ENCODE measurements around the gene PLEKHA7. TPM values are rescaled to one million over a fixed set of nuclear protein-coding genes. Genes with fewer than 3 reads are reported as not detected.
"Not testable (repeated sequence)": the region's sequence is repeated elsewhere in the genome, so short reads cannot be mapped to it uniquely, and the experiment has no call there.

Gene PLEKHA7
- total RNA-seq, 1 donor from 2014 or later: 15.6 TPM

DNA sequence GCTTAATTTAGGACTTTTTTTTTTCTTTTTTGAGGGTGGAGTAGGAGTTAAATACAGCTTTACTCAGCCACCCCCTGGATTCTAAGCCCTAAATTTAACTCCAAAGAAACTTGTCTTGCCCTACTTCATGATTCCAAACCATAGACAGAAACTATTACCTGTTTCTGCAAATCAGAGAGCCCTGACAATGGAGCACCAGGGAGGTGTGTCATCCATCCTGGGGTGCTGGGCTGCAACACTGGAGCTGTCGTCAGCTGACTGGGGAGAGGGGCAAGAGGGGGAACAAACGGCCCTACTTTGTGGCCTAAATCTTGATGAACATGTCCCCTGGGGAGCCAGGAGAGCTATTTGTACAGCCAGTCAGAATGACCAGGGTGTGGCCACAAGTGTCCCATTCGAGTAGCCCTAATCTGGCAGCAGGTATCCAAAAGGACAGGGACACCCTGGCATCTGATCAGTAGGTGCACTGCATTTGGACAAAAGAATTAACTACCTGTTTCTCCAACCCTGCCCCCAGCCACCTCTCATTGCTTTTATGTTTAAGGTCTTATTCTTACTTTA is 50.8 kb downstream of the PLEKHA7 start:
- Mint-ChIP-seq H3K9me3 (ENCODE audit: unreplicated experiment) (no peaks in the 10 kb centered on the region), H3K4me1 (ENCODE audit: unreplicated experiment) (peaks cover 5% of the 10 kb centered on the region), H3K4me3 (ENCODE audit: unreplicated experiment) (no peak overlapping the region), H3K36me3 (ENCODE audit: unreplicated experiment) (peaks cover 2% of the 10 kb centered on the region), H3K27me3 (ENCODE audit: unreplicated experiment) (no peaks in the 10 kb centered on the region), H3K27ac (ENCODE audit: unreplicated experiment) (no peak overlapping the region)
- DNase-seq (ENCODE audit: extremely low spot score, unreplicated experiment): no peak
- TF ChIP-seq, protein P1, sequence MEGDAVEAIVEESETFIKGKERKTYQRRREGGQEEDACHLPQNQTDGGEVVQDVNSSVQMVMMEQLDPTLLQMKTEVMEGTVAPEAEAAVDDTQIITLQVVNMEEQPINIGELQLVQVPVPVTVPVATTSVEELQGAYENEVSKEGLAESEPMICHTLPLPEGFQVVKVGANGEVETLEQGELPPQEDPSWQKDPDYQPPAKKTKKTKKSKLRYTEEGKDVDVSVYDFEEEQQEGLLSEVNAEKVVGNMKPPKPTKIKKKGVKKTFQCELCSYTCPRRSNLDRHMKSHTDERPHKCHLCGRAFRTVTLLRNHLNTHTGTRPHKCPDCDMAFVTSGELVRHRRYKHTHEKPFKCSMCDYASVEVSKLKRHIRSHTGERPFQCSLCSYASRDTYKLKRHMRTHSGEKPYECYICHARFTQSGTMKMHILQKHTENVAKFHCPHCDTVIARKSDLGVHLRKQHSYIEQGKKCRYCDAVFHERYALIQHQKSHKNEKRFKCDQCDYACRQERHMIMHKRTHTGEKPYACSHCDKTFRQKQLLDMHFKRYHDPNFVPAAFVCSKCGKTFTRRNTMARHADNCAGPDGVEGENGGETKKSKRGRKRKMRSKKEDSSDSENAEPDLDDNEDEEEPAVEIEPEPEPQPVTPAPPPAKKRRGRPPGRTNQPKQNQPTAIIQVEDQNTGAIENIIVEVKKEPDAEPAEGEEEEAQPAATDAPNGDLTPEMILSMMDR (IDR thresholded peaks at IDR 0.05): no peak

DNA sequence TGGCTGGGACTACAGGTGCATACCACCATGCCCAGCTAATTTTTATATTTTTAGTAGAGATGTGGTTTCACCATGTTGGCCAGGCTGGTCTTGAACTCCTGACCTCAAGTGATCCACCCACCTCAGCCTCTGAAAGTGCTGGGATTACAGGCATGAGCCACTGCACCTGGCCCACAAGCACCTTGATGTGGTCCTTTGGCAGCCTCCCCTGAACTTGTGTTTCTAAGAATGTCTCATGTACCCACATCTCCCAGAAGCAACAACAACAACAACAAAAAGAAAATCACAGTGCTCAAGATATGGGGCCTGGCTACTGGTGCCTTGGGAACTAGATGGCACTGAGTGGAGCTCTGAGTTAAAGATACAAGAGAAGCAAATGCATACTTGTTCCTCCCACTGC is 51.6 kb downstream of the PLEKHA7 start:
- not testable (repeated sequence) for H3K27ac Mint-ChIP-seq (ENCODE audit: unreplicated experiment); H3K4me1 Mint-ChIP-seq (ENCODE audit: unreplicated experiment); H3K9me3 Mint-ChIP-seq (ENCODE audit: unreplicated experiment); H3K4me3 Mint-ChIP-seq (ENCODE audit: unreplicated experiment); DNase-seq (ENCODE audit: extremely low spot score, unreplicated experiment); H3K27me3 Mint-ChIP-seq (ENCODE audit: unreplicated experiment); H3K36me3 Mint-ChIP-seq (ENCODE audit: unreplicated experiment)

DNA sequence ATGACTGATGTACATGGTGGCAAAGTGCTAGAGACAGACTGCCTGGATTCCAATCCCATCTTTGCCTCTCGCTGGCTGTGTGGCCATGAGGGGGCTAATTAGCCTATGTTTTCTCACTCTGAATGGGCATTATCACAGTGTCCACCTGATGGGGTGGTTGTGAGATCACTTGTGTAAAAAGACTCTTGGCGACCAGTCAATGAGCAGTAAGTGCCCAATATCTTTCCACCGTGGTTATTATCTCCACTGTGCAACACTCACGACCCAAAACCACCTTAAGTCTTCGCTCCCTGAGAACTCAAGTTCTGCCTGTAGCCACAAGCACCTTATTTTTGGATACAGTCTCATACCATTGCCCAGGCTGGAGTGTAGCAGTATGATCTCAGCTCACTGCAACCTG is 52.1 kb downstream of the PLEKHA7 start:
- DNase-seq (ENCODE audit: extremely low spot score, unreplicated experiment): no peak
- TF ChIP-seq, protein P1 (IDR thresholded peaks at IDR 0.05): no peak
- peaks cover 5% of the 10 kb centered on the region for H3K4me1 Mint-ChIP-seq (ENCODE audit: unreplicated experiment)
- peaks cover 2% of the 10 kb centered on the region for H3K36me3 Mint-ChIP-seq (ENCODE audit: unreplicated experiment)
- no peaks in the 10 kb centered on the region for H3K27me3 Mint-ChIP-seq (ENCODE audit: unreplicated experiment)
- H3K27ac Mint-ChIP-seq (ENCODE audit: unreplicated experiment): no peak overlapping the region
- H3K9me3 Mint-ChIP-seq (ENCODE audit: unreplicated experiment): no peaks in the 10 kb centered on the region
- H3K4me3 Mint-ChIP-seq (ENCODE audit: unreplicated experiment): no peak overlapping the region

DNA sequence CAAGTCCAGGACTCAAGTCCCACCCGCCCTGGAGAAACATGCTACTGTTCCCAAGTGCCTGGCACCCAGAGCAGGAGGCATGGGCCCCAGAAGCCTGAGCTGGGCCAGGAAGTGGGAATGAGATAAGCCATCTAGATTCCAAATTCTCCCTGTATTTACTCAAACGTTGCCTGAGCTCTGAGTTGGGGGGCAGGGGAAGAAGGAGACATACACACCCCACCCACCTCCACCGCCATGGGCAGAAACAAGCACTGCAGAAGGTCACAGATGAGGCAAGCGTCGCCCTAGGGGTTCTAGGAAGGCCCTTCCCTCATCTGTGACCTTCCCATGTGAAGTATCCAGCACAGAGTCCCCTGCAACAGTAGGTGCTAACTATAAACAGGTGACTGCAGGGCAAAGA is 54.0 kb downstream of the PLEKHA7 start:
- Mint-ChIP-seq H3K9me3 (ENCODE audit: unreplicated experiment) (no peaks in the 10 kb centered on the region), H3K27ac (ENCODE audit: unreplicated experiment) (no peak overlapping the region), H3K4me3 (ENCODE audit: unreplicated experiment) (no peak overlapping the region), H3K27me3 (ENCODE audit: unreplicated experiment) (no peaks in the 10 kb centered on the region), H3K36me3 (ENCODE audit: unreplicated experiment) (peaks cover 2% of the 10 kb centered on the region), H3K4me1 (ENCODE audit: unreplicated experiment) (no peaks in the 10 kb centered on the region)
- no peak for DNase-seq (ENCODE audit: extremely low spot score, unreplicated experiment)
- TF ChIP-seq, protein P1 (IDR thresholded peaks at IDR 0.05): no peak

DNA sequence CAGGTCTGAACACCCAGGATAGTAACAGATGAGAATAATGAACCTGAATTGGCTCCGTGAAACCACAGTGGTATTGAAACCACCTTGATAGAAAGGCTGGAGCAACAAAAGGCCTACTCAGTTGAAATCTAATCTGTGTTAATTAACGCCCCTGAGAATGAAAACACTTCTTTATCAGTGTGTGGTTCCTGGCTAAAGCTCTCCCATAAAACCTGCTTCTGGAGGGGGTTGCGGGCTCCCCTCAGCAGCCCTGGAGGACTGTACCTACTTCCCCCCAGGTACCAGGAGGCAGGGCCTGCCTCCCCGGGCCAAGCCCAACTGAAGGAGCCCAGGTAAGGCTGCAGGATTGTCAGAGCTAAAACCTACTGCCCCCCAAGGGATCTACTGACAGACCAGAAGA is 54.6 kb downstream of the PLEKHA7 start:
- TF ChIP-seq, protein P1 (IDR thresholded peaks at IDR 0.05): no peak
- no peak overlapping the region for H3K4me3 Mint-ChIP-seq (ENCODE audit: unreplicated experiment)
- H3K27me3 Mint-ChIP-seq (ENCODE audit: unreplicated experiment): no peaks in the 10 kb centered on the region
- no peaks in the 10 kb centered on the region for H3K9me3 Mint-ChIP-seq (ENCODE audit: unreplicated experiment)
- H3K36me3 Mint-ChIP-seq (ENCODE audit: unreplicated experiment): peaks cover 2% of the 10 kb centered on the region
- H3K27ac Mint-ChIP-seq (ENCODE audit: unreplicated experiment): no peak overlapping the region
- no peaks in the 10 kb centered on the region for H3K4me1 Mint-ChIP-seq (ENCODE audit: unreplicated experiment)
- DNase-seq (ENCODE audit: extremely low spot score, unreplicated experiment): no peak

DNA sequence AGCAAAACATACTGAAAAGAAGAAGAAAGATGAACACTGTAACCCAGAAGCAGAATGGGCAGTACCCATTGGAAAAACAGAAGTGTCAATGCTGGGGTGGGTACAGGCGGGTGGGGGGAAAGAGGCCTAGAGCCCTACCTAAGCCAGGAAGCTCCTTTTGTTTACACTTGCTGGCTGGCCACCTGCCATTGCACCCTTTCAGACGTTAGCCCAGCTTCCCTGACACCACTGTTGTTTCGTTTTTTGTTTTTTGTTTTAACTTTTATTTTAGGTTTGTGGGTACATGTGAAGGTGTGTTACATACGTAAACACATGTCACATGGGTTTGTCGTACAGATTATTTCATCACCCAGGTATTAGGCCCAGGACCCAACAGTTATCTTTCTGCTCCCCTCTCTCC is 55.4 kb downstream of the PLEKHA7 start:
- no peak for DNase-seq (ENCODE audit: extremely low spot score, unreplicated experiment)
- Mint-ChIP-seq H3K4me3 (ENCODE audit: unreplicated experiment) (no peak overlapping the region), H3K9me3 (ENCODE audit: unreplicated experiment) (no peaks in the 10 kb centered on the region), H3K27ac (ENCODE audit: unreplicated experiment) (no peak overlapping the region), H3K36me3 (ENCODE audit: unreplicated experiment) (peaks cover 2% of the 10 kb centered on the region), H3K4me1 (ENCODE audit: unreplicated experiment) (no peaks in the 10 kb centered on the region), H3K27me3 (ENCODE audit: unreplicated experiment) (no peaks in the 10 kb centered on the region)
- TF ChIP-seq, protein P1 (IDR thresholded peaks at IDR 0.05): no peak
